Endometrial microvascular endothelial cells (primary cell): ENCODE results near the gene PIK3CG. TPM values are rescaled to one million over a fixed set of nuclear protein-coding genes. Genes with fewer than 3 reads are reported as not detected.

Experiments
- in situ Hi-C: cut with HindIII; loops from 2 replicates; pipeline ENCODE4 v1.10.0; 2017; ENCODE audit warnings: low sequenced_read_pairs, low pct_unique_long_range_greater_than_20kb; ENCODE audit errors: inconsistent ontology term
- total RNA-seq: library from RNA; depleted of rRNA; stranded (reverse); fragments of >200 nt; gene quantifications from one replicate; pipeline ENCODE4 v1.2.3, GENCODE V29; 2015; ENCODE audit errors: inconsistent ontology term

Gene PIK3CG
- total RNA-seq, 1 donor from 2014 or later, result 12.5 TPM

DNA sequence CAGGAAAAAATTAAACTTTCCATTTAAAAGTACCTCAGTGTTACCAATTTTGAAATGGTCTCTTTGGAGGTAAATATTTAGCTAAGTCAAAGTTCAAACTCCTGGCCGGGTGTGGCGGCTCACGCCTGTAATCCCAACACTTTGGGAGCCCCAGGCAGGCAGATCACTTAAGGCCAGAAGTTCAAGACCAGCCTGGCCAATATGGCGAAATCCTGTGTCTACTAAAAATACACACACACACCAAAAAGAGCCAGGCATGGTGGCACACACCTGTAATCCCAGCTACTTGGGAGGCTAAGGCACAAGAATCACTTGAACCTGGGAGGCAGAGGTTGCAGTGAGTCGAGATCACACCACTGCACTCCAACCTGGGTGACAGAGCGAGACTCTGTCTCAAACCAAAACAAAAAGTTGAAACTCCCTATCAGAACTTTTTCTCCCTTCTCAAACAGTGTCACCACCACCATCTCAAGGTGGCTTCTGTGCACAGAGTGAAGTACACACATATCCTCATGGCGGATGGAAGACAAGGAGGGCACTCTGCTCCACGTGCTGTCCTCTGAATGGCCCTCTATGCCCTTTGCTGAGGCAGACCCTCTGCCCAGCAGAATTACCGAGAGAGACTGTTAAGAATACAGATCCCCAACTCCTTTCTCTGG is 11.7 kb upstream of the PIK3CG start:
- in situ Hi-C loops, result no loop called here

DNA sequence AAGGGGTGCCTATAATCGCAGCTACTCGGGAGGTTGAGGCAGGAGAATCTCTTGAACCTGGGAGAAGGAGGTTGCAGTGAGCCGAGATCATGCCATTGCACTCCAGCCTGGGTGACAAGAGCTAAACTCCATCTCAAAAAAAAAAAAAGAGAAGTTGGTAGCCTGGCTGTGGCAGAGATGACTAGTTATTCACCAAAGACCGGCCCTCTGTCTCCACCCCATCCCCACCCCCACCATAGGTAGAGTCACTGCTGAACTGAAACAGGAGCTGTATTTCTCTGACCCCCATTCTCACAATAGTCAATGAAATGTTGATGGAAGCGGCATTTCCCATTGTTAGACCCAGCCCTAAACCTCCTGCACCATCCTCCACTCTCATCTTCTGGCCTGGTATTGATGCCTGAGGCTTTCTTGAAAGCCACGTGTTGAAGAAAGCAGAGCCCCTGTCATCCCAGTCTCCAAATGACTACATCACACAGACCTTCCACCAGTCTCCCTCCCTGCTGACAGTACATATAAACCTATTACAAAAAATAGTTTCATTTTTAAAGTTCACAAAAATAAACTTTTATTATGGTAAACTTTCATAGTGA is 9.4 kb upstream of the PIK3CG start:
- in situ Hi-C loops, result no loop called here

DNA sequence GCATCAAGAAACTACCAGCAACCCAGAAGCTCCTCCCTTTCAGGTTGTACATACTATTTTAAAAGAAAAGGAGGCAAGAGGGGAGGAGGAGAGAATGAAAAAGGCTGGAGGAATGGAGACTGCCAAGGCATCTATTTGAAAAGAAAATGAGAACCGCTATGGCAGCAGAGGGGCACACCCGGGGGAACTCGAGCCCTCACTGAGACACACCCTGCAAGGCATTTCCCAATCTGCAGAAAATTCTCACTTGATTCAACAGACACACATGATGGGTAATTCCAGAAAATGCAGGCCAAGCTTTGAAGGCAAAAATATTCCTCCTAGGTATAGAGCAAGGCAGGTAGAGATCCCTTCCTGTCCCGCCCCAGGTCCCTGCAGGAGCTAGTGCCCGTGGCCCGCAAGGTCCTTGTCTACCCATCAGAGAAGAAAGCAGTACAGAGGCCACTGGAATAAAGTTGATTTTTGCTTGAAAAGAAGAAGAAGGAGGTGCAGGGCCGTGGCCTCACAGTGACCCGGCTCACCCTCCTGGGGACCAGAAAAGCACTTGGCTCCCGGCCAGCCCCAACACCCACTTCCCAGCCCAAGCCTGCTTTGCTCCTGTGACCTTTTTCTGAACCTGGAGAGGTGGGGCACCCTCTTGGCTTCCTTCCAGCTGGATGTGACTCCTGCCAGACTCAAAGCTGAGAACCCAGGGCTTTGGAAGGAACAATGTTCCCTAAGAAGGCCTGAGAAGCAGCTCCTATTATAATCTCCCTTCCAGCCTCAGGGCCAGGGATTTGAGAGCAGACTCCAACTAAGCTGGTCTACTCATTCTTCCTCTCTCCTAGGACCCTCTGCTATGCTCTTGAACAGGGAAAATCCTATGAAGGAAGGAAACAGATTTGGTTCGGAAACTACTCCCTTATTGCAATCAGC is 6.2 kb upstream of the PIK3CG start:
- in situ Hi-C loops, result no loop called here

DNA sequence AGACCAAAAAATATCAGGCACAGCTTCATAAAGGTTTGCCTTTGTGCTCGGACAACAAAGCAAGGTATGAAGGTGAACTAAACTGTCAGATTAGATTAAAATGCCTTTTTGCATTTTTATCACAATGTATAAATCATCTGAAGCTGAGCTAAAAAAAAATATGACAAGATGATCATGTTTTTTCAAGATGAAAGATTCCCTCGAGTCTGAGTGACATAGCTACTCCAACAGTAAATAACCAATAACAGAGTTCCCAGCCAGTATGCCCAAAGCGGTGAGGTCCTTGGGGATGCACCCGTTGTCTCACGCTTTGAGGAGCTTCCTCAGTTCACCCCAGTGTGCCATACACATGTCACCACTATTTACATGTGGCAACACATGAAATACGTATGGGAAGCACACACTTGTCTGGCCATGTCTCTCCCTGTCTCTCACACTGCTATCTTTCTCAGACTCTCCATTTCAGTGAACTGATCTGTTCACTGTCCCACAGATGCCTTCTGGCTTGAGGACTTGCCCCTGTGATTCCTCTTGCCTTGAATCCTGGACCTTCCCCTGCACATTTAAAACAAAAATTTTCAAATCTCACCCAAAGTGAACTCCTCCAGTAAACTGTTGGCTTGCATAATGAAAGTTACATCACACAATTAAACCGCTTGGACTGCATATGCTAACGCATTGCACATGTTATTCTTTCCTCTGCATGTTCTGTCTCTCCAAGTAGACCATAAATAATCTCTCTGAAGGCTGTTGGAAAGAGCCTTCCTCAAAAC is 2.6 kb upstream of the PIK3CG start:
- in situ Hi-C loops, result no loop called here

DNA sequence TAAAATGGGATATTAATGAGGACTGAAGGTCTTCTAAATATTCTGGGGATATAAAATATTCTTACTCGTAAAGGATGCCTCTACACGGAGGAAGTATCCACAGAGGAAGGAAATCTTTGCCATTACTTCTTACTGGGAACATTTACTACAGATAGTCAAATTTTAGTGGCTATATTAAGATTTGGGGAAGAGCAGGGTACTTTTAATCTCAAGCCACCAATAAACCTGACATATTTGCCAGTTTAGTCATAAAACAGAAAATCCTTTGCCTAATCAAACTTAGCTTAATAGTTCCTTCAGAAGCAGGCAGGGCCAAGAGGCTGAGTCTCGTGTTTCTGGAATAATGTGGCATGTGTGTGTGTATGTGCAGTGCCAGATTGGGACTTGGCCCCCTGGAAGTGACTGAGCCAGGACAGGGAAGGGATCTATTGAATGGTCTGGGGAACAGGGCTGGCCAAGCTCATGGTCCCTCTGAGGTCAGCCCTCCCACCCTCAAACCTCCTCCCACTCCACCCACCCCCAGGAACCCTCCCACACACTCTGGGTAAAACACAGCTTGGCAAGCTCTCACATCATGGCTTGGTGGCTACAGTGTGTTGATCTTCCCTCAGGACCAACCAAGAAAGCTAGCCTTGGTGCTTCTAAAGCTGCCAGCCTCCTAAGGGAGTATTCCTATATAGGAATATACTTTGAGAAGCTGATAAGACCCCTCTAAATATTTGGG is 1.6 kb upstream of the PIK3CG start:
- in situ Hi-C loops, result no loop called here

DNA sequence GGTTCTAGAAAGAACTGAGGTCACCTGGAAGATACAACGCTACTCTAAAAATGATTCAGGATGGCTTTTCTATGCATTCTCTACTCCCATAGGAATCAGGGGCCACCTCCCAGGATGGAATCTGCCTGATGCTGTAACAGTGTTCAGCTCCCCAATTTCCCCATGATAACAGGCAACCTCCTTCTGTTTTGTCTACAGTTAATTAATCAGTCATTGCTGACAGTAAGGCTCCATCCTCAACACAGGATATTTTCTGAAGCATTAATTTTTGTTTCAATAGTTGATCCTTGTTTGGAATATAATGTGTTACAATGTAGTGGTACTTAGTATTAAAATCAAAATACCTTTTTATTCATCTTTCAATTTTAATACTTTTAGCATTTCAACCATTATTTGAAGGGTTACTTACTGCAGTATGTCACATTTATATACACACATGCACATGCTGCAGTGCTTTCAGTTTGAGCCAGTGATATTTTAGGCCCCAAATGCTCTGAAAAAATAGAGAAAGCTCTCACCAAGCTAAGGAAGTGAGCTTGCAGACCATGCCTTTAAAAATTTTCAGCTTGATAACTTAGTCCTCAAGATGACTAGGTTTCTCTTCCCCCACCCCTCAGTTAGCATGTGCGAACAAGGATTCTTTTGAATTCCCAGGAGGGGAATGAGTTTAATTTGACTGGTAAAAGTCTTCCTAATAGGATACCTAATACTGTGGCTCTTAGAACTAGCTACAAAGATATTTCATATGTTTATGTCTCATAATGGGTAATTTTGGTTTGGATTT is 592 bp upstream of the PIK3CG start:
- in situ Hi-C loops, result no loop called here

DNA sequence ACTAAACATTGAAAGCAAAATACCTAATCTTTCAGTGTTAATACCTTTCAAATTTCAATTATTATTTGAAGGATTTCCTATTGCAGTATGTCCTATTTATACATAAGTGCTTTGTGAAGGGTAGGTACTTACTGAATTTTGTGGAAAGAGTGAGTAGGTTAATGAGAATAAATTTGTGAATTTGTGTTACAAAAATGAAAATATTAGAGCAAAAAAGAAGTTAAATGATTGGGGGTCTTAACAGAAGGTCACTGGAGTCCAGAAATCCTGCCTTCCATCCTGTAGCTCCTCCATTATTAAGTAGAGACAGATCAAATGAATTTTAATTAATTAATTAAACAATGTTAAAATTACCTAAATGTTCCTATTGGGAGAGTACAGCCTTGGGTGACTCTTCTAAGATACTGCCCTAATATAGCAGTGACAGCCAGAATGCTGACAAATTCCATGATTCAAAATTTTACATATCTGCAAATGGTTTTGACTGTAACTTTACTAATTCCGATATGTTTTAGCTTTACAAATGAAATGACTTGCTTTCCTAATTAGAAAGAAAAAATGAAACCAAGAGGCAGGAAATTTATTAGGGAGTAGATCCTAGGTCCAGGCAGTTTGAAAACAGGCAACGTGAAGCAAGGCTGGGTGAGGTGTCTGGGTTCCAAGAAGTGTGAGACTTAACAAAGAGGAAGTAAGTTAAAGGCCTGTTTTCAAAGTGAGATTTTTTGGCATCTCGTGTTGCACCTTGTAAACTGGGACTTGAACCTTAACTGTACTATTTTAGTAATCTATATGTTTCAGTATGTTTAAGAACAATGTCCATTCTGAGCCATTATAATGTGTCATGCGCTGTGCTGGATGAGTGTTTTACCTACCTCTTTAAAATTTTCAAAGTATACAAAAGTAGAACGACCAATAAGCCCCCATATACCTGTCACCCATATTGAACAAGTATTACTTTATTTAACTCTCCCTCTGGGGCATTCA is 1.5 kb downstream of the PIK3CG start:
- in situ Hi-C loops, result no loop called here

DNA sequence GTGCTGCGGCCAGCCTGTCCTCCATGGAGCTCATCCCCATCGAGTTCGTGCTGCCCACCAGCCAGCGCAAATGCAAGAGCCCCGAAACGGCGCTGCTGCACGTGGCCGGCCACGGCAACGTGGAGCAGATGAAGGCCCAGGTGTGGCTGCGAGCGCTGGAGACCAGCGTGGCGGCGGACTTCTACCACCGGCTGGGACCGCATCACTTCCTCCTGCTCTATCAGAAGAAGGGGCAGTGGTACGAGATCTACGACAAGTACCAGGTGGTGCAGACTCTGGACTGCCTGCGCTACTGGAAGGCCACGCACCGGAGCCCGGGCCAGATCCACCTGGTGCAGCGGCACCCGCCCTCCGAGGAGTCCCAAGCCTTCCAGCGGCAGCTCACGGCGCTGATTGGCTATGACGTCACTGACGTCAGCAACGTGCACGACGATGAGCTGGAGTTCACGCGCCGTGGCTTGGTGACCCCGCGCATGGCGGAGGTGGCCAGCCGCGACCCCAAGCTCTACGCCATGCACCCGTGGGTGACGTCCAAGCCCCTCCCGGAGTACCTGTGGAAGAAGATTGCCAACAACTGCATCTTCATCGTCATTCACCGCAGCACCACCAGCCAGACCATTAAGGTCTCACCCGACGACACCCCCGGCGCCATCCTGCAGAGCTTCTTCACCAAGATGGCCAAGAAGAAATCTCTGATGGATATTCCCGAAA is 2.7 kb downstream of the PIK3CG start:
- in situ Hi-C loops, result no loop called here

DNA sequence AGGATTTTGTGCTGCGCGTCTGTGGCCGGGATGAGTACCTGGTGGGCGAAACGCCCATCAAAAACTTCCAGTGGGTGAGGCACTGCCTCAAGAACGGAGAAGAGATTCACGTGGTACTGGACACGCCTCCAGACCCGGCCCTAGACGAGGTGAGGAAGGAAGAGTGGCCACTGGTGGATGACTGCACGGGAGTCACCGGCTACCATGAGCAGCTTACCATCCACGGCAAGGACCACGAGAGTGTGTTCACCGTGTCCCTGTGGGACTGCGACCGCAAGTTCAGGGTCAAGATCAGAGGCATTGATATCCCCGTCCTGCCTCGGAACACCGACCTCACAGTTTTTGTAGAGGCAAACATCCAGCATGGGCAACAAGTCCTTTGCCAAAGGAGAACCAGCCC is 3.3 kb downstream of the PIK3CG start:
- in situ Hi-C loops, result no loop called here

DNA sequence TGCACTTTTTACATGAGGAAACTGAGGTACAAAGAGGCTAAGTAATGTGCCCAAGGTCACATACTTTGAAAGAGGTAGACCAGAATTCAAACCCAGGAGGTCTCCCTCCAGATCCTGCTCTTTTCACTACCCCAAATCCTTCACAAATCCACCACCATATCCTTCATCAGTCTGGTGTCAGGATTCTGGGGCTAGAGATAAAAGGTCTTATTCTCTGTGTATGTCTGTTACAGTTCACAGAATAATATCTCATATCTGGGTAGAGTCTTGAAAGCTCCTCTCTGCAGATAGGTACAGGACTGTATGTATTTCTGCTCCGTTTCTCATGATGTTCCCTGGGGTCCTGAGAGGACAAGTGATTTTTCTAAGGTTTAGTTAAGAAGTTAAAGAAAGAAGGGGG is 4.9 kb downstream of the PIK3CG start:
- in situ Hi-C loops, result no loop called here

DNA sequence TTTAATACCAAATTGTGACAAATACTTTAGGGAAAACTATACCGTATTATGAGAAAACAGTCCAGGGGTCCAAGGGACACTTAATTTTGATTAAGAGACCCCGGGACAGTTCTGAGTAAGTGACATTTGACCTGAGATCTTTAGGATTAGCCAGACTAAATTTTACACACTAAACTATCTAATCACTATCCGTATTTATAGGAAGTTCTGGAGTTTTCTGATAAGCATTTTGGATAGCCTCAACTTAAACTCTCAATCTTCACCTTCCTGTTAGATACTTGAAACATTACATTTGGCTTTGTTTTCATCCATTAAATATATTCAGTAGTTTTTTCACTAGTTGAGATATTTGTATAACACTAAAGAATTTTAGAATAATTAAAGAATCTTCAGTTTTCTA is 5.4 kb downstream of the PIK3CG start:
- in situ Hi-C loops, result no loop called here

DNA sequence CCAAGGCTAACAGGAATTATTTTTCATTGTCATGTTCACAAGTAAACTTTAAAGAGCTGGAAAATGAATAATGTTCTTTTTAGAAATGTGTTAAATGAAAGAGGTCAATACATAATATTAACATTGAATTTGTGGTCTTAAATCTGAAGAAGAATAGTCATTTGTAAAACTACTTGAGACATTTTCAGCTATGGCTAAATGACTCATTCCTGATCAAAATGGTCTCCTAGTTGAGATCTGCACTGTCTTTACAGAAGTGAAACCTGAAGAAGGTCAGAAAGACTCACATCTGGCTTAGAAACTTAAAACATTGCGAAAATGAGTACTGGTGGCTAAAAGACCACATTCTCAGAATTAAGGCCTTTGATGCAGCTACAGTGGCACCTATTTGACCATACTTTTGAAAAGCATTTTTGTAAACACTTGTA is 5.9 kb downstream of the PIK3CG start:
- in situ Hi-C loops, result no loop called here

DNA sequence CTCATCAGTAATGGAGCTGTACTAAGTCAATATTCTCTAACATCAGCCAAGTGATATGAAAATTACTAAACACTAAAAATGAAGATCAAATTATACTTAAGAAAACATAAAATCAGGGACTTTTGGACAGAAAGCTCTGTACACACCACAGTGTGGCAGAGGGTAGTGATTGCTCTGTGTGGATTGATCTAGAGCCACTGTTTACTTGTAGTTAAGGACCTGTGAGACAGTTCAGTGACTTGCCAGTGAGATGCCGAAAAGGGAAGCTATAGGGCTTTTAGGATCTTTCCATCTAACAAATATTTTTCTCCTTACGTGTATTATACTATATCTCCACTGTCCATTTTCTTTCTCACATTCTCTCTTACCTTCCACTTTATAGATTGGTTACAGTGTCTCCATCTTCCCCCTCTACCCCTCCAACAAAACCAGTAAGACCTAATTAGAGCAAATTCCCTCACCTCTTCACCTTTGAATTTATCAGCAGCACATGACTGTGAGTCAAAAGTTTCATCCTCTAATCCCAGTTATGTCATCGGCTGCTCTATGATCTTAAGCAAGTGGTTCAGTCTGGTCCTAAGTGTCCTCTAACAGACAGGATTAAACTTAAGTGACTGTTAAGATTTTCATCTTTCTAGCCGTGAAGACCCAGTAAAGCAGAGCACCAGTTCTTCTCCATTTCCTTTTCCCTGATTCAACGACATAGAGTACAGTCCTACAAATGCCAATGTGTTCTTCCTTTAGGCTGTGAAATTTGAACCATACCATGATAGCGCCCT is 6.9 kb downstream of the PIK3CG start:
- in situ Hi-C loops, result no loop called here

DNA sequence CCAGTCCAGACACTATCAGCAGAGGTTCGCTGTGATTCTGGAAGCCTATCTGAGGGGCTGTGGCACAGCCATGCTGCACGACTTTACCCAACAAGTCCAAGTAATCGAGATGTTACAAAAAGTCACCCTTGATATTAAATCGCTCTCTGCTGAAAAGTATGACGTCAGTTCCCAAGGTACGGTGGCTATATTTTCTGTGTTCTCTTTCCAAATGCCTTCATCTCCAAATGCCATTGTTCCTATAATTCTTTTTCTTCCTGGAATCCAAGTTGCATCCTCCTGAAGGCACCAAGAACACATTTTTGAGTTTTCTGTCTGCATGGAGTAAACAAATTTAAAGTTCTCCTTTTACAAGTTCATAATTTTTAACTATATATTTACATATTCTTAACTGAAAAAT is 7.7 kb downstream of the PIK3CG start:
- in situ Hi-C loops, result no loop called here

DNA sequence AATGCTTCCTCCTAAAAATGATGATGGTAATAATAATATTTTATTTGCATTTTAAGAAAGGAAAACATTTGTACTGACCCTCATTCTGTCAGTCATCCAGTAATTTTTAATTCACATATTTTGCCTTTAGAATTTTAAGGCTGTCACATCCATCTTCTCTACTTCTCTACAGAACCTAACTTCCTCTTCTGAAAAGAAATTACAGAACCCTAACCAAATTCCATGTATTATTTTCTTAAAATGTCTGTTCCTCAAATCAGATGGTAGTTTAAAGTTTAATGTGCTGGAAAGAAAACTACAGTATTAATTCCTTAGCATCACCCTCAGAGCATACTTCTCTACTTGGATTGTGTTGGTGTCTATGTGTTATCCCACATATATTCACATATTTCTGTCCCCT is 9.0 kb downstream of the PIK3CG start:
- in situ Hi-C loops, result no loop called here

DNA sequence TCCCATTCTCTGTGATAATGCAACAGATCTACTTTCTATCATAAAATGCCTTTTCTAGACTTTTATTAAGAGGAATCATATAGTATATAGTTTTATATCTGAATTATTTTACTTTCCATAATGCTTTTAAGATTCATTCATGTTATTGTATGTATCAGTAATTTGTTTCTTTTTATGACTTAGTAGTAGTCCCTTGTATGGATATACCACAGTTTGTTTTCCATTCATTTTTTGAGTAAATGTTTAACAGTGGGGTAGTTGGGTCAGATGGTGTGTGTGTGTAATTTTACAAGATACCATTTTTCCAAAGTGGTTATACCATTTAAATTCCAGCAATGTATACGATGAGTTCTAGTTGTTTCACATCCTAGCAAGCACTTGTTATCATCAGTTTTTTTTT is 10.4 kb downstream of the PIK3CG start:
- in situ Hi-C loops, result no loop called here
